NCI-H2227 (cell line): ENCODE data around the gene DNPH1.

Experiments
- DNase-seq: peaks from one replicate; lab custom pipeline; 2025; ENCODE audit not compliant: unreplicated experiment; lab: John Stamatoyannopoulos, UW

Gene DNPH1

DNA sequence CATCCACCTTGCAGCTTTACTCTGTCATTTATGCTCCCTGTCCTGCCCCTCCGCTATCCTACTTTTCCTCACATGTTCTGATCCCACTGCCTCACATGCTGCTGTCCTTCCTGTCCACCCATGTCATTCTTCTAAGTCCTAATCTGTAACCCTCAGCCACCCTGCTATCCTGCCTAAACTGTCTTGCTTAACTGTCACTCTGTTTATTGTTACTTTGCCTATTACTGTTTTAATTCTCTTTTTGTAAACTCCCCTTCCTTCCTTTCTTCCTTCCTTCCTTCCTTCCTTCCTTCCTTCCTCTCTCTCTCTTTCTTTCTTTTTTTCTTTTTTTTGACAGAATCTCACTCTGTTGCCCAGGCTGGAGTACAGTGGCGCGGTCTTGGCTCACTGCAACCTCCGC is 45.8 kb downstream of the DNPH1 start:
- DNase-seq, result no peak

DNA sequence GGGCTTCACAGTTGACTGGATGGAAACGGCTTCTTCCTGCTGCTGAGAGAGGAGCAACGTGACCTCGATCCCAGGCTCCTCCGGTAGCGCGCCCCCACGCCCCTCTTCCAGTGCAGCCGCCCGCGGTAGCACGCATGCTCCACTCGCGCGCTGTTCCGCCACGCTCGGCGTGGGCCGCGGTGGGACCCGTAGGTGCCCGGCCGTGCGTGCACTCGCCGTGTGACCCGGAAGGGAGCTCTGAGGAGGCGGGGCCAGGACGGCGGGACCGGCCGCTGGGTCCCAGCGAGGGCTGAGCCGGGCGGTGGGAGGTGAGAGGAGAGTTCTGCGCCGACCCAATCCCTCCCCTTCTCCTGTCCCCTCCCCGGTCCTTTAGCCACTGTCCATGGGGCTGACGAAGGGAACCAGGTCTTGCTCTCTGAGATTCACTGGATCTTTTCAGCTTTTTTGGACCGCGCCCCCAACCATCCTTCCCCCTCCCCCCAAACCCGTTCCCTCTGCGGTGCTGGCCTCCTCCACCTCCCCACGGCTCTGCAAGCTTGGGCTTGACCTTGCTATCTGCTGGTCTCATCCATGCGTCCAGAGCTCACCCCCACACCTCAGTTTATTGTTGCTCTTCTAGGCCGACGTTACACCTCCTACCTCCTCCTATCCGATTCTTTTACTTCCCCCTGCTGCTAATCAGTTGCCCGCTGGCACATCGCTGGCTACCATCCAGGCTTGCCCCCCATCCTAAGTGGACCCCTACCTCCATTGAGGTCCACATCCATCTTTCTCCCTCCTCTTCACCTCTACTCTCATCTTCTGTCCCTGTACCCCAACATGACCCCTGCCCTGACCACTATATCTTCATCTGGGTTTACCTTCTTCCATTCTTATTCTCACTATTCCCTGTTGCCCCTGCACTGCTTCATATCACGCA is 47.1 kb downstream of the DNPH1 start, which contains the start of gene CUL9:
CUL9 (plus strand) TSS at position 255 of the 919 bp plus-strand sequence. CDS start 2,115 bp downstream, outside the sequence.
- DNase-seq, result peak; percentile 82

- no peak for DNase-seq
Observed at GRCh38 chr6:43181621-43181941, 47.7 kb downstream of the DNPH1 start.

DNA sequence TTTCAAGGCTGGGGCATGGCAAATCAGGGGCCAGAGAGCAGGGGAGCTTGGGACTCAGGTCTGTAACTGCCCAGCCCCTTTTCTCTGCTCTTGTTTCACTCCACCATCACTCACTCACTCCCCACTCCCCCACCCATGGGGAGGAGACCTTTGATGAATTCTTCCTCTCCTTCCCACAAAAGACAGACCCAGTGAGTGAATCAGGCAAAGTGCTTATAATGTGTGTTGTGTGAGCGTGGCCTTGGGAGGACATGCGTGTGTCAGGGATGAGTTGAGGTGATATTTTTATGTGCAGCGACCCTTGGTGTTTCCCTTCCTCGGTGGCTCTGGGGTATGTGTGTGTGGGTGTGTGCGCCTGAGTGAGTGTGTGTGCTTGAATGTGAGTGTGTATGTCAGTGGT is 48.3 kb downstream of the DNPH1 start:
- peak; percentile 8 for DNase-seq

GRCh38 chr6:43180058-43180457 is 49.2 kb downstream of the DNPH1 start:
- DNase-seq, result no peak

GRCh38 chr6:43178951-43179830 is 50.1 kb downstream of the DNPH1 start:
- no peak for DNase-seq

GRCh38 chr6:43178150-43178549 is 51.1 kb downstream of the DNPH1 start:
- DNase-seq, result no peak

GRCh38 chr6:43176423-43176786 is 52.9 kb downstream of the DNPH1 start:
- DNase-seq, result no peak

GRCh38 chr6:43175676-43176422 is 53.4 kb downstream of the DNPH1 start:
- DNase-seq, result no peak
